Measurements from ENCODE around the gene PALLD. TPM values are rescaled to one million over a fixed set of nuclear protein-coding genes. Genes with fewer than 3 reads are reported as not detected.

PALLD gene
- total RNA-seq, 4 donors from 2014 or later: 60.2 to 437 (median 118) TPM

DNA sequence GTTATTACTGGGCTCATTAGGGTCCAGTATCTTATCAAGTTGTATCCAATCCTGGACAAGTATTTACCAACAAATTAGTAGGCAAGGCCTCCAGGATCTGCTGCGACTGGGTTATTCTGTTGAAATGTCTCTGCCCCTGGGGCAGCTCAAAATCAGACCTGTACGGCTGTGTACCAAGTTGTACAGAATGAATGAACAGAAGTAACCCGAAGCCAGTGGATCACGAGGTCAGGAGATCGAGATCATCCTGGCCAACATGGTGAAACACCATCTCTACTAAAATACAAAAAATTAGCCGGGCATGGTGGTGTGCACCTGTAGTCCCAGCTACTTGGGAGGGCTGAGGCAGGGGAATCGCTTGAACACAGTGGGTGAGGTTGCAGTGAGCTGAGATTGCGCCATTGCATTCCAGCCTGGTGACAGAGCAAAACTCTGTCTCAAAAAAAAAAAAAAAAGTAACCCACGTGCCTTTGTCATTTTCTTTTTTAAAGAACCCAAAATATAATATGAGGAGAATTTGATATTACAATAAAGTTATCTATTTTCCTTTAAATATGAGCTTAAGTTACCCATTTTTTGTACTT is 385.9 kb downstream of the PALLD start:
- Histone ChIP-seq H3K36me3 (peaks cover 0 to 41% (median 0%) of the 10 kb centered on the region in 3 donors), H3K27ac (peak overlapping the region in 3 of 4 donors; percentile 31 to 82 (median 62)), H3K9me3 (no peaks in the 10 kb centered on the region), H3K4me1 (peaks cover 12 to 71% (median 12%) of the 10 kb centered on the region in 3 donors), H3K4me3 (no peak overlapping the region), H3K27me3 (peaks cover 0 to 6% (median 0%) of the 10 kb centered on the region in 4 donors)
- WGBS, 2 donors: 75 to 82% methylated on average over 8 to 9 of the region's 9 CpGs
- TF ChIP-seq POLR2A (IDR thresholded peaks at IDR 0.05): no peak
- TF ChIP-seq, protein P1, sequence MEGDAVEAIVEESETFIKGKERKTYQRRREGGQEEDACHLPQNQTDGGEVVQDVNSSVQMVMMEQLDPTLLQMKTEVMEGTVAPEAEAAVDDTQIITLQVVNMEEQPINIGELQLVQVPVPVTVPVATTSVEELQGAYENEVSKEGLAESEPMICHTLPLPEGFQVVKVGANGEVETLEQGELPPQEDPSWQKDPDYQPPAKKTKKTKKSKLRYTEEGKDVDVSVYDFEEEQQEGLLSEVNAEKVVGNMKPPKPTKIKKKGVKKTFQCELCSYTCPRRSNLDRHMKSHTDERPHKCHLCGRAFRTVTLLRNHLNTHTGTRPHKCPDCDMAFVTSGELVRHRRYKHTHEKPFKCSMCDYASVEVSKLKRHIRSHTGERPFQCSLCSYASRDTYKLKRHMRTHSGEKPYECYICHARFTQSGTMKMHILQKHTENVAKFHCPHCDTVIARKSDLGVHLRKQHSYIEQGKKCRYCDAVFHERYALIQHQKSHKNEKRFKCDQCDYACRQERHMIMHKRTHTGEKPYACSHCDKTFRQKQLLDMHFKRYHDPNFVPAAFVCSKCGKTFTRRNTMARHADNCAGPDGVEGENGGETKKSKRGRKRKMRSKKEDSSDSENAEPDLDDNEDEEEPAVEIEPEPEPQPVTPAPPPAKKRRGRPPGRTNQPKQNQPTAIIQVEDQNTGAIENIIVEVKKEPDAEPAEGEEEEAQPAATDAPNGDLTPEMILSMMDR (IDR thresholded peaks at IDR 0.05): no peak
- no peak for DNase-seq
- intact Hi-C loops (cut with DNase I): no loop called here

DNA sequence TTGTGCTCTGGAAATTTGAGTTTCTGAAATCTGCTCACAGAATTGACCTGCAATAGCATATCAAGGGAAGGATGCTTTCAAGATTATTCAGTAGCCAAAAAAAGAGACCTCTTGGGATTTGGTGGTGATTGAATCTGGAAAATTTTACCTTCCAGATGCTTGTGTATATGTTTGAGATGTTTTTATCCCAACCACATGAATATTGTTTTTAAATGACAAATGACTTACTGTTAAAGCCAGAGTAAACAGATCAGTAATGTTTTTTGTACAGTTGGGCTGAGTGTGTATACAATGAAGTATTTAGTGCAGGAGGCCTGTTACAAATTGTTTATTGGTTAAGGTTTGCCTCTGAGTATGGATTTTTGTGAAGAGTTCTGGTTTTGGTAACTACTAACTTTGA is 386.7 kb downstream of the PALLD start:
- intact Hi-C loops (cut with DNase I): no loop called here
- no peak for TF ChIP-seq POLR2A (IDR thresholded peaks at IDR 0.05)
- TF ChIP-seq, protein P1 (IDR thresholded peaks at IDR 0.05): no peak
- Histone ChIP-seq H3K27me3 (no peaks in the 10 kb centered on the region), H3K4me3 (no peak overlapping the region), H3K4me1 (peaks cover 8 to 63% (median 12%) of the 10 kb centered on the region in 3 donors), H3K27ac (peak overlapping the region in 2 of 4 donors; percentile 30 to 33), H3K9me3 (no peaks in the 10 kb centered on the region), H3K36me3 (peaks cover 0 to 35% (median 0%) of the 10 kb centered on the region in 3 donors)
- DNase-seq: no peak

DNA sequence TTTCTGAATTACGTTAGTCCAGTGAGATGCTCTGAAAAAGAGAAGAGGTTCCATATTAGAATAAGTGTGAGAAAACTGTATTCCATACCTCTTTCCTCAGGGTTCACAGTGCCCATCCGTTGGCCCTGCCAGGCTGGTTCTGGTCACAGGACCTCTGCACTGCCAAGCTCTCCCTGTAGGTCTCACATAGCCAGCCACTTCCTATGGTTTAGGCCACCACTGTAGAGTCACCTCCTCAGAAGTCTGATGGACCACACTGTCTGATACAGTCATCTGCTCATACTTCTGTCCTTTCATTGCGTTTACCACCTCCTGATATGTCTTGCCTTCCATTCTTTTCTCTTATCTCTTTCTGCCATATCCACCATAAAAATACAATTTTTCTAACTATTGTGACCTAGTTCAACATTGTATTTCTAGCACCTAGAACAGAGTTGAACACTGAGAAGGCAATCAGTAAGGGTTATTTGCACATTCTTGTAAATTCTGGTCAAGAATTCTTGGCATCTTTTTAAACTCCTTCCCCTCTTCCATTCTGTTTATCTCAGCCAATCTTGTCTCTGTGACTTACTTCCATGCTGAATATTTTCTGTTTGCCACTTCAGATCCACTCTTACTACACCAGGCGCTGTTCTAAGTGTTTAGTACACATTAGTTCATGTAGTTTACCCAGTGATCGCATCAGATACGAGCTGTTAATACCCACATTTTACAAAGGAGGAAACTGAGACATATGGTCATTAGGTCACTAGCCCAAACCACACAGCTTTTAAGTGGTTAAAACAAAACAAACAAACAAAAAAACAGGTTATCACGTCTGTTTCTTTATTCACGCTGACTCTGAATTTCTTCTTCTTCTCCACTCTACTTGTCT is 387.6 kb downstream of the PALLD start:
- Histone ChIP-seq H3K27me3 (no peaks in the 10 kb centered on the region), H3K27ac (peak overlapping the region in 1 of 4 donors; percentile 16), H3K9me3 (no peaks in the 10 kb centered on the region), H3K4me1 (peaks cover 2 to 53% (median 12%) of the 10 kb centered on the region in 3 donors), H3K4me3 (no peak overlapping the region), H3K36me3 (peaks cover 0 to 35% (median 0%) of the 10 kb centered on the region in 3 donors)
- WGBS, 2 donors: 86 to 87% methylated on average over 8 of the region's 8 CpGs
- DNase-seq: no peak
- intact Hi-C loops (cut with DNase I): no loop called here
- no peak for TF ChIP-seq POLR2A (IDR thresholded peaks at IDR 0.05)
- TF ChIP-seq, protein P1 (IDR thresholded peaks at IDR 0.05): no peak

DNA sequence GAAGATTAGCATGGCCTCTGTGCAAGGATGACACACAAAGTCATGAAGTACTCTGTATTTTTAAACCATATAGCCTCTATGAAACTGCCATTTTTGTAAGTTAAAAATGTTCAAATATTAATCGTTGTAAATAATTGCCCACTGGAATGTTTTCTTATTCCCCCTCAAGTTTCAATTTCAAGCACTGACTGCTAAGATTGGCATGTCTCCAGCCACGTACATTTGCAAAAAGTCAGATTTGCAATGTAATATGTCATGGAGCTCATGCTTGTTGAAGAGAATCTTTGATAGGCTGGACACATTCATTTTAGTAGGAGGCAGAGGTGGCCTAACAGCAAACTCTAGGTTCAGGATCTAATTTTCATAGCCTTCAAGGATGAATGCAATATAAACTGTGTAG is 388.5 kb downstream of the PALLD start:
- Histone ChIP-seq H3K36me3 (peaks cover 0 to 44% (median 0%) of the 10 kb centered on the region in 3 donors), H3K4me1 (peaks cover 0 to 44% (median 11%) of the 10 kb centered on the region in 3 donors), H3K27me3 (no peaks in the 10 kb centered on the region), H3K4me3 (no peak overlapping the region), H3K27ac (no peak overlapping the region), H3K9me3 (no peaks in the 10 kb centered on the region)
- no peak for TF ChIP-seq POLR2A (IDR thresholded peaks at IDR 0.05)
- TF ChIP-seq, protein P1 (IDR thresholded peaks at IDR 0.05): no peak
- intact Hi-C loops (cut with DNase I): no loop called here
- no peak for DNase-seq
- 54 to 74% methylated on average over 2 of the region's 2 CpGs for WGBS, 2 donors

DNA sequence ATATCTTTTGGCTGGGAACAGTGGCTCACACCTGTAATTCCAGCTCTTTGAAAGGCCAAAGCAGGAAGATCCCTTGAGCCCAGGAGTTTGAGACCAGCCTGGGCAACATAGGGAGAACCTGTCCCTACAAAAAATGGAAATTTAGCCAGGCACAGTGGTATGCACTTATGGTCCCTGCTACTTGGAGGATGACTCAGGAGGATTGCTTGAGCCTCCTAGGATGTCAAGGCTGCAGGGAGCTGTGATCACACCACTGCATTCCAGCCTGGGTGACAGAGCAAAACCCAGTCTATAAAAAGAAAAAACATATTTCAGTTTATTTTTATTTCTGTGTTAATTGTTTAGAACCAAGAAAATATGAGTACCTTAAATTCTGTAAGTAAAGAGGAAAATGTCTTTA is 389.5 kb downstream of the PALLD start:
- TF ChIP-seq, protein P1 (IDR thresholded peaks at IDR 0.05): no peak
- TF ChIP-seq POLR2A (IDR thresholded peaks at IDR 0.05): no peak
- peaks cover 0 to 52% (median 5%) of the 10 kb centered on the region in 3 donors for H3K36me3 ChIP-seq
- intact Hi-C loops (cut with DNase I): no loop called here
- H3K27ac ChIP-seq: peak overlapping the region in 1 of 4 donors; percentile 9
- peaks cover 0 to 35% (median 5%) of the 10 kb centered on the region in 3 donors for H3K4me1 ChIP-seq
- no peaks in the 10 kb centered on the region for H3K27me3 ChIP-seq
- H3K4me3 ChIP-seq: no peak overlapping the region
- no peak for DNase-seq
- no peaks in the 10 kb centered on the region for H3K9me3 ChIP-seq

Data from esophagus squamous epithelium (tissue), 5 donors.